GM12878 (cell line): ENCODE measurements around the gene ZNF805. TPM values are rescaled to one million over a fixed set of nuclear protein-coding genes. Genes with fewer than 3 reads are reported as not detected.
A peak's percentile ranks its signal among the peaks of the same experiment; 100 is the strongest.

Experiments
- BCL3 ChIP-seq: IDR thresholded peaks from 2 replicates; pipeline ENCODE4 v1.6.1; 2011; ENCODE audit warnings: borderline replicate concordance, low read depth, mild to moderate bottlenecking, moderate library complexity, low read length; ENCODE audit not compliant: insufficient read depth, poor library complexity, severe bottlenecking
- BHLHE40 ChIP-seq, 2 experiments: fragments of 450-650 bp in 1 of 2; IDR thresholded peaks; 2 replicates each; pipeline ENCODE4 v1.6.1; 2011 to 2017; ENCODE audit warnings: low read depth in 2 of 2, borderline replicate concordance in 1 of 2, improper control_type of control experiment in 1 of 2, low read length in 1 of 2, mild to moderate bottlenecking in 1 of 2
- BMI1 ChIP-seq: fragments of 450-650 bp; IDR thresholded peaks from 2 replicates; pipeline ENCODE4 v1.6.1; 2016; ENCODE audit warnings: mild to moderate bottlenecking, moderate library complexity, borderline replicate concordance
- CHD1 ChIP-seq: IDR thresholded peaks from 2 replicates; pipeline ENCODE4 v1.6.1; 2012; ENCODE audit warnings: low read depth, low read length, improper control_type of control experiment
- FOS ChIP-seq: IDR thresholded peaks from 3 replicates; pipeline ENCODE4 v1.6.1; 2011; ENCODE audit warnings: borderline replicate concordance; ENCODE audit not compliant: insufficient read length; ENCODE audit errors: extremely low read depth
- IRF4 ChIP-seq: IDR thresholded peaks from 2 replicates; pipeline ENCODE4 v1.6.1; 2011; ENCODE audit warnings: low read depth, low read length
- KAT2A ChIP-seq: conservative IDR thresholded peaks from 2 replicates; pipeline ENCODE4 v1.6.1; 2011; ENCODE audit warnings: low read depth, low read length; ENCODE audit not compliant: control insufficient read depth
- LARP7 ChIP-seq: fragments of 450-650 bp; IDR thresholded peaks from 2 replicates; pipeline ENCODE4 v1.6.1; 2017; ENCODE audit warnings: mild to moderate bottlenecking
- MAX ChIP-seq: IDR thresholded peaks from 2 replicates; pipeline ENCODE4 v1.6.1; 2012; ENCODE audit warnings: low read depth, low read length, improper control_type of control experiment
- MEF2A ChIP-seq: IDR thresholded peaks from 2 replicates; pipeline ENCODE4 v1.6.1; 2011; ENCODE audit warnings: low read depth, mild to moderate bottlenecking, low read length, moderate library complexity; ENCODE audit not compliant: insufficient read depth
- MEF2B ChIP-seq: fragments of 450-650 bp; IDR thresholded peaks from 2 replicates; pipeline ENCODE4 v1.6.1; 2018; ENCODE audit warnings: mild to moderate bottlenecking, moderate library complexity; ENCODE audit not compliant: partially characterized antibody, poor library complexity, severe bottlenecking
- NFIC ChIP-seq: IDR thresholded peaks from 2 replicates; pipeline ENCODE4 v1.6.1; 2012; ENCODE audit warnings: low read depth, mild to moderate bottlenecking, inconsistent platforms, low read length, moderate library complexity
- PBX3 ChIP-seq: IDR thresholded peaks from 2 replicates; pipeline ENCODE4 v1.6.1; 2011; ENCODE audit warnings: mild to moderate bottlenecking, low read depth, low read length, moderate library complexity; ENCODE audit not compliant: insufficient replicate concordance
- PRDM15 ChIP-seq: fragments of 450-650 bp; formaldehyde crosslinking; IDR thresholded peaks from 2 replicates; pipeline ENCODE4 v1.4.0; 2020; ENCODE audit warnings: mild to moderate bottlenecking, moderate library complexity
- RAD21 ChIP-seq: IDR thresholded peaks from 2 replicates; pipeline ENCODE4 v1.6.1; 2011; ENCODE audit warnings: mild to moderate bottlenecking, low read depth, low read length, moderate library complexity; ENCODE audit not compliant: insufficient read depth
- RAD51 ChIP-seq: fragments of 450-650 bp; IDR thresholded peaks from 2 replicates; pipeline ENCODE4 v1.6.1; 2016; ENCODE audit warnings: moderate library complexity, mild to moderate bottlenecking, inconsistent platforms
- RUNX3 ChIP-seq: IDR thresholded peaks from 2 replicates; pipeline ENCODE4 v1.6.1; 2012; ENCODE audit warnings: low read length, inconsistent platforms
- SIN3A ChIP-seq: IDR thresholded peaks from 2 replicates; pipeline ENCODE4 v1.6.1; 2012; ENCODE audit warnings: low read depth, low read length, improper control_type of control experiment
- SKIL ChIP-seq: fragments of 450-650 bp; IDR thresholded peaks from 2 replicates; pipeline ENCODE4 v1.6.1; 2017; ENCODE audit warnings: mild to moderate bottlenecking, low read depth, inconsistent platforms; ENCODE audit not compliant: poor library complexity, severe bottlenecking
- SP1 ChIP-seq: IDR thresholded peaks from one replicate; pipeline ENCODE4 v1.6.1; 2011; ENCODE audit warnings: low read depth, low read length
- ZNF622 ChIP-seq: fragments of 450-650 bp; IDR thresholded peaks from 2 replicates; pipeline ENCODE4 v1.6.1; 2017; ENCODE audit warnings: mild to moderate bottlenecking, inconsistent platforms
- ZSCAN29 ChIP-seq: fragments of 450-650 bp; IDR thresholded peaks from 2 replicates; pipeline ENCODE4 v1.6.1; 2017; ENCODE audit warnings: mild to moderate bottlenecking, moderate library complexity
- polyA plus RNA-seq, 11 experiments: library from polyadenylated mRNA; depleted of rRNA in 4 of 11; unstranded in 6 of 11; stranded (reverse) in 5 of 11; fragments of >200 nt; fragmentation: Nextera tagmentation in 4 of 11; fragmentation: Illumina TruSeq in 1 of 11; extraction: Ambion mirVana in 4 of 11; extraction: Trizol in 1 of 11; gene quantifications; 1 replicate in 1 of 11; 2 replicates in 10 of 11; pipeline versions ENCODE4 v1.2.1 to v1.2.3, GENCODE V29; 2011 to 2016; ENCODE audit warnings: inconsistent platforms in 2 of 11, missing spikeins in 2 of 11, low read depth in 1 of 11
- total RNA-seq, 4 experiments: library from RNA; depleted of rRNA in 3 of 4; stranded (reverse); fragments of >200 nt in 3 of 4; fragmentation: Illumina TruSeq in 1 of 4; extraction: Trizol in 1 of 4; gene quantifications; 2 replicates each; pipeline versions ENCODE4 v1.2.1 to v1.2.3, GENCODE V29; 2013 to 2021

Gene ZNF805
- total and polyA plus RNA-seq, 10 of the 15 experiments (the other 5 are each of a cell fraction or from before 2014, with no cell fraction given): 0.31 to 8.9 (median 2.3) TPM

- TF ChIP-seq NFIC (0 out of 2 replicates have a peak, but pooled peaks have one; percentile 32), IRF4 (0 out of 2 replicates have a peak, but pooled peaks have one; percentile 11), LARP7 (no peak), MAX (0 out of 2 replicates have a peak, but pooled peaks have one; percentile 11), BMI1 (no peak), FOS (no peak), SKIL (peak; percentile 45), MEF2A (no peak), RAD21 (no peak), PRDM15 (no peak), BHLHE40 (IDR thresholded peaks at IDR 0.05; ENCODE audit: borderline replicate concordance in 1 of 2, low read depth in 2 of 2, low read length in 1 of 2) (peak; percentile 91 to 93), CHD1 (no peak), KAT2A (no peak), RAD51 (peak; percentile 69), PBX3 (no peak), RUNX3 (peak; percentile 88), ZNF622 (no peak), BCL3 (no peak), ZSCAN29 (peak; percentile 89), SIN3A (no peak), SP1 (no peak), MEF2B (peak; percentile 80)
These were observed 41.7 kb downstream of the ZNF805 start (continued) for GRCh38 chr19:57282011-57282643.
